Astrocyte (in vitro differentiated cells and primary cell): ENCODE data around the gene PXT1.

Source experiments
- EZH2 ChIP-seq: IDR thresholded peaks from 2 replicates; pipeline ENCODE4 v1.6.1; 2012; ENCODE audit warnings: mild to moderate bottlenecking, low read length, inconsistent platforms; ENCODE audit not compliant: insufficient read depth
- TF ChIP-seq, protein P1 (sequence below): IDR thresholded peaks from 2 replicates; pipeline ENCODE4 v1.5.1; 2011; ENCODE audit warnings: low read depth, mild to moderate bottlenecking, inconsistent platforms, low read length, moderate library complexity; ENCODE audit not compliant: insufficient read depth

DNA sequence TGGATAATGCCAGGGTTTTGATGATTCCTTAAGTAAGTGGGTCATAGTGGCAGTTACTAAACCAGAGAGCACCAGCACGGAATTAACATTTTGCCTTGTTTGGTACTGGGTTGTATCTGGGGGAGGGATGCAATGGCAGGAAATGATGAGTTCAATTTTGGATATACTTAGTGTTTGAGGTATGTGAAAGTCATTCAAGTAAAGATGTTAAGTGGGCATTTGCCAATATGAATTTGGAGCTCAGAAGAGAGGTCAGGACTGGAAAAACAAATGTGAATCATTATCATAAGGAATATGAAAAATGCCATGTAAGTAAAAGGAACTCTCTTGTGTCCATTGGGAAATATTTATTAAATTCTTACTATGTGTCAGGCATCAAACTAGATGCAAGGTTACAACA lies 6.2 kb downstream of the PXT1 start:
- no peak for TF ChIP-seq EZH2
- TF ChIP-seq, protein P1, sequence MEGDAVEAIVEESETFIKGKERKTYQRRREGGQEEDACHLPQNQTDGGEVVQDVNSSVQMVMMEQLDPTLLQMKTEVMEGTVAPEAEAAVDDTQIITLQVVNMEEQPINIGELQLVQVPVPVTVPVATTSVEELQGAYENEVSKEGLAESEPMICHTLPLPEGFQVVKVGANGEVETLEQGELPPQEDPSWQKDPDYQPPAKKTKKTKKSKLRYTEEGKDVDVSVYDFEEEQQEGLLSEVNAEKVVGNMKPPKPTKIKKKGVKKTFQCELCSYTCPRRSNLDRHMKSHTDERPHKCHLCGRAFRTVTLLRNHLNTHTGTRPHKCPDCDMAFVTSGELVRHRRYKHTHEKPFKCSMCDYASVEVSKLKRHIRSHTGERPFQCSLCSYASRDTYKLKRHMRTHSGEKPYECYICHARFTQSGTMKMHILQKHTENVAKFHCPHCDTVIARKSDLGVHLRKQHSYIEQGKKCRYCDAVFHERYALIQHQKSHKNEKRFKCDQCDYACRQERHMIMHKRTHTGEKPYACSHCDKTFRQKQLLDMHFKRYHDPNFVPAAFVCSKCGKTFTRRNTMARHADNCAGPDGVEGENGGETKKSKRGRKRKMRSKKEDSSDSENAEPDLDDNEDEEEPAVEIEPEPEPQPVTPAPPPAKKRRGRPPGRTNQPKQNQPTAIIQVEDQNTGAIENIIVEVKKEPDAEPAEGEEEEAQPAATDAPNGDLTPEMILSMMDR = no peak
